CD1c-positive myeloid dendritic cell (primary cell): ENCODE results near the gene PARD3B.
A peak's percentile ranks its signal among the peaks of the same experiment; 100 is the strongest.

Experiments
- DNase-seq: peaks from one replicate; pipeline ENCODE4 v3.0.0-alpha.2; 2016; ENCODE audit errors: extremely low spot score

Gene PARD3B

GRCh38 chr2:204696124-204696523 is 150.8 kb downstream of the PARD3B start:
- no peak for DNase-seq

GRCh38 chr2:204705243-204705932 is 160.1 kb downstream of the PARD3B start:
- no peak for DNase-seq

GRCh38 chr2:204706939-204707338 is 161.7 kb downstream of the PARD3B start:
- no peak for DNase-seq

GRCh38 chr2:204713211-204713610 is 167.9 kb downstream of the PARD3B start:
- DNase-seq = no peak

GRCh38 chr2:204715361-204715760 is 170.1 kb downstream of the PARD3B start:
- no peak for DNase-seq

GRCh38 chr2:204717591-204717990 is 172.3 kb downstream of the PARD3B start:
- no peak for DNase-seq

- no peak for DNase-seq
Measured at GRCh38 chr2:204718607-204719006, 173.3 kb downstream of the PARD3B start.

- no peak for DNase-seq
Measured at GRCh38 chr2:204720874-204721273, 175.6 kb downstream of the PARD3B start.

- DNase-seq = no peak
Measured at GRCh38 chr2:204722207-204722606, 176.9 kb downstream of the PARD3B start.

GRCh38 chr2:204722691-204723090 is 177.4 kb downstream of the PARD3B start:
- DNase-seq = peak; percentile 31

GRCh38 chr2:204725693-204726360 is 180.6 kb downstream of the PARD3B start:
- no peak for DNase-seq

- DNase-seq = no peak
Measured at GRCh38 chr2:204726831-204727230, 181.6 kb downstream of the PARD3B start.

- DNase-seq = no peak
Measured at GRCh38 chr2:204727368-204727767, 182.1 kb downstream of the PARD3B start.

- no peak for DNase-seq
Measured at GRCh38 chr2:204730603-204731002, 185.3 kb downstream of the PARD3B start.

GRCh38 chr2:204732019-204732418 is 186.7 kb downstream of the PARD3B start:
- no peak for DNase-seq

- no peak for DNase-seq
Measured at GRCh38 chr2:204737296-204737695, 192.0 kb downstream of the PARD3B start.

- no peak for DNase-seq
Measured at GRCh38 chr2:204738721-204739120, 193.4 kb downstream of the PARD3B start.

GRCh38 chr2:204743393-204743960 is 198.2 kb downstream of the PARD3B start:
- no peak for DNase-seq

GRCh38 chr2:204744506-204744905 is 199.2 kb downstream of the PARD3B start:
- DNase-seq = no peak

- no peak for DNase-seq
Measured at GRCh38 chr2:204748286-204748685, 203.0 kb downstream of the PARD3B start.

- DNase-seq = no peak
Measured at GRCh38 chr2:204749319-204749718, 204.0 kb downstream of the PARD3B start.

GRCh38 chr2:204750389-204750788 is 205.1 kb downstream of the PARD3B start:
- DNase-seq = no peak

- DNase-seq = no peak
Measured at GRCh38 chr2:204751472-204751871, 206.2 kb downstream of the PARD3B start.
